Stimulated activated CD4-positive, alpha-beta T cell treated with anti-CD3 and anti-CD28 coated beads, Interleukin-15, amount 100 ng/mL, for 48 hours (primary cell): ENCODE data around the gene BLOC1S5.
"Not testable (repeated sequence)": the region's sequence is repeated elsewhere in the genome, so short reads cannot be mapped to it uniquely, and the experiment has no call there.

ENCODE experiments used
- DNase-seq, 2 donors: peaks; one replicate each; pipeline ENCODE4 v3.0.0-alpha.2; 2020; ENCODE audit warnings: low read depth in 2 of 2

BLOC1S5 gene

GRCh38 chr6:8082572-8082953, 18.4 kb upstream of the BLOC1S5 start:
- no peak for DNase-seq

GRCh38 chr6:8080362-8081151, 16.4 kb upstream of the BLOC1S5 start:
- no peak for DNase-seq

GRCh38 chr6:8079126-8079525, 14.9 kb upstream of the BLOC1S5 start:
- no peak for DNase-seq

- no peak for DNase-seq
Observed at GRCh38 chr6:8077991-8078390, 13.8 kb upstream of the BLOC1S5 start.

GRCh38 chr6:8075704-8076103, 11.5 kb upstream of the BLOC1S5 start:
- DNase-seq, result no peak

DNA sequence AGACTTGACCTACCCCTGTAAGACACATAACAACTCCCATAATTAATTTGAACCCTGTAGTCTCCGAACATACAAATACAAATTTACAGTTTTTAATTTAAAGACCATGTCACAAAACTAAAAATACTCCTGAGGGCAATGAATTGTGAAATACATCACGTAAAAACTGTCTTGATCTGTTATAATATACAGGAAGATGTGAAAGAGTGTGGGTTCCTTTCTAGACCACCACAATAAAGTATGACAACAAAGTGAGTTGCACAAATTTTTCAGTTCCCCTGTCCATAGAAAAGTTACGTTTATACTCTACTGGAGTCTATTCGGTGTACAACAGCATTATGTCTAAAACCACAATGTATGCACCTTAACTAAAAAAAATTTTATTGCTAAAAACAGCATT, 11.0 kb upstream of the BLOC1S5 start:
- DNase-seq, result no peak

DNA sequence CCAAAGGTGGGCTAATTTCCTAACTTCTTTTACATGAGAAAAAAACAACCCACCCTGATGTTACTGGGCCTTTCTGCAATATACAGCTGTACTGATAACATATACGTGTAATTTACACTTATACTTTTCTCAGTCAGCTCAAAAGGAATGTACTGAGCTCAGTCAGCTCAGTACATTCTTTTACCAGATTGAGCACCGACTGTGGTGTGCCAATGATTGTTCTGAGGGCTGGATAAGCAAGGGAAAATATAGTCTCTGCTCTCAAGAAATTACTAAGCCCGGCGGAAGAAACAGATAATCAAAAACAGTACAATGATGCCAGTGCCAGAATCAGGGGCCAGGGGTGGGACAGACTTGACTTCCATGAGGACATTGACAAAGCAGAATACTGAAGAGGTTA, 10.0 kb upstream of the BLOC1S5 start:
- no peak for DNase-seq

DNA sequence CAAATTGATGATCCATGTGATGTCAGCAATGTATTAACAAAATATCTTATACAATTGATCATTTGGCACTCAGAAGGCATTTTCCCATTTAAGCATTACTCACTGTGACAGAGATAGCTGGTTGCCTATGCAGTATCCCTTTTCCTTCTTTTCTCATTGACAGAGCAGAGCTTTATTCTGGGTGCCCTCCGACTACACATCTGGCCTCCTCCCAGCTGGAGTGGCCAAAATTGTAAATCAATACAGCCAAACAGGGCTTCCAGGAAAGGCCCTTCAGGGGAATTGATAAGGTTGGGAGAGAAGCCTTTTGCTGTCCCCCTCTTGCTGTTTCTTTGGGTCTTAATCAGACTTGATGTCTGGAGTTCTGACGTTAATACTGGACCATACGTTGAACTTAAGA, 9.6 kb upstream of the BLOC1S5 start:
- no peak for DNase-seq

GRCh38 chr6:8070718-8071117, 6.5 kb upstream of the BLOC1S5 start:
- no peak for DNase-seq

- no peak for DNase-seq
Observed at GRCh38 chr6:8069631-8070284, 5.6 kb upstream of the BLOC1S5 start.

GRCh38 chr6:8069151-8069550, 5.0 kb upstream of the BLOC1S5 start:
- no peak for DNase-seq

DNA sequence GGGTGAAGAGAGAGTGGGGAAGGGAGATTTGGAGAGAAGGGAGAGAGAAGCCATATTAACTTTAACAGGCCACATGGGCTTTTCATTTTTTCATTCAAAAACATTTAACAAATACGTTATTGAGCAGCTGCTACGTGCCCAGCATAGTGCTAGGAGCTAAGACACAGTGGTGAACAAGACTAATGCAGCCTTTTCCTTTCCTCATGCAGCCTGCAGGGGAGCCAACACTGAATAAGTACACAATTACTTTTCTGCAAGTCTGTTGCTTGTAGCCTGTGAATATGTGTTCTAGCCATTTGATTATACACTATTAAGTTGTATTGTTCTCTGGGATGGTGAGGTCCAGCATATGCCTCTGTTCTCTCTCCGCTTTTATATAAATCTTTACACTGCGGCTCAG, 1.9 kb upstream of the BLOC1S5 start:
- DNase-seq, result no peak

GRCh38 chr6:8065519-8065911, 1.3 kb upstream of the BLOC1S5 start:
- peak; percentile 17 to 22 for DNase-seq

GRCh38 chr6:8064638-8065518, 689 bp upstream of the BLOC1S5 start:
- no peak for DNase-seq

GRCh38 chr6:8061736-8062135, 2.5 kb downstream of the BLOC1S5 start:
- no peak for DNase-seq

DNA sequence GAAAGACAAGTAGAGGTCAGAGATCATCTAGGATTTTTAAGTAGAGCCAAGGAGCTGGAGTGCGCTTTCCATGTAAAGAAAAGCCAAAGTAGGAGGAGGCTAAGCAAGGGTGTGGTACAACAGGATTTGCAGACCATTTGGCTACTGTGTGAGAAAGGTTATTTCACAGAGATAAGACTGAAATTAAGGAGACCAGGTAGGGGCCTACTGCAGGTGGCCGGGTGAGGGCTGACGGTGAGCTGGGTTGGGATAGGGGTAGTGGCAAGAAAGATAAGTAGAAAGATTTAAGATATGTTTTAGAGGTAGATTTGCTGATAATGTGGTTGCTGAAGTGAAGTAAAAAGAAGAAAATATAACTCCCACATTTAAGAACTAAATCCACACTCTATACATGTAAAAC, 3.8 kb downstream of the BLOC1S5 start:
- DNase-seq, result no peak

DNA sequence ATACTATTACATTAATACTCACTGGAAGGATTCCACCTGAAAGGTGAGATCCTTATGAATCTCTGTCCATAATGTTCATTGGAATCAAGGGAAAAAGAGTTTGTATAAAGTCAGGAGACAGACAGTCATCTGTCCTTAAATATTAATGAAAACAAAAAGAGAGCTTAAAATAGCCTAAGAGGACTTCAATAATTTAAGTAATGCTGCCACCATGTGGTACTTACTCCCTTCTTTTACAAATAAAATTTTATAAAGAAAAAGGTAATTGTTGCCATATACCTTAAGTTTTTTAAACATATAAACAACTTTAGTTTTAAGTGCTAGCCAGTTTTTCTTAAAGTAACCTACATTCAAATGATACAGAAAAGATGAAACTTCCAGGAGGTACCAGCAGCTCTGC, 5.1 kb downstream of the BLOC1S5 start:
- no peak for DNase-seq

GRCh38 chr6:8057793-8058192, 6.4 kb downstream of the BLOC1S5 start:
- no peak for DNase-seq

DNA sequence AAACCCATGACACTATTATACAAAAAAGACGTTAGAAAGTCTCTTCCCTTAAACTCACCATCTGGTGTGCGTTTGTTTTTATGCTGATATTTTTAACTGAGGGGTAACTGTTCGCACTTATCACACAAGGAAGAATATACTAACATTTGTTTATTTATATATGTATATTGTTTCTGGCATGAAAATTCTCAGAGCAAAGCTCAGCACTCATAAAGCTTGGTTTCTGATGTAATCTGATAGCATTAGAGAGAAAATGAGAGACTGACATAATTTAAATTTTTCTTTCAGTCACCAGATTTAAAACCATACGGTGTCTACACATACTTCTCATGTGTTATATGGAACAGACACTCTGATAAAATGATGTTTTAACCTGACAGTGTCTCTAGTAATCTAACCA, 6.9 kb downstream of the BLOC1S5 start:
- DNase-seq, result no peak

DNA sequence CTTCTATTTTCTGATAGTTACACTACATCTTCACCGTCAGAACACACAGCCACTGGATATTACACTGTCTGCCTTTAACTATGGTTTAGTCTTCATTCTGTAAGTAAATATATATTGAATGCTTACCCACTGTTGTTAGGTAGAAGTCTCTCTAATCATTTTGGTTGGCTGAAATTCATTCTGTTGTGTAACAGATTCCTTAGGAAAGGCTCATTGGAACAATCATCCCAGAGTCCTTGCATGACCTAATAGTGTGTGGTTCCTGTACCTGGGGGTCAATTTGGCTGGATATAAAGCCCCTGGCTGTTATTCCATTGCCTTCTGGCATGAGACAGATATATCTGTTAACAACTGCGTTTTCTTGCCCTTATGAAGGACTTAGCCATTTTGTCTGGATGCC, 9.9 kb downstream of the BLOC1S5 start:
- no peak for DNase-seq

- no peak for DNase-seq
Observed at GRCh38 chr6:8047541-8048292, 16.5 kb downstream of the BLOC1S5 start.

DNA sequence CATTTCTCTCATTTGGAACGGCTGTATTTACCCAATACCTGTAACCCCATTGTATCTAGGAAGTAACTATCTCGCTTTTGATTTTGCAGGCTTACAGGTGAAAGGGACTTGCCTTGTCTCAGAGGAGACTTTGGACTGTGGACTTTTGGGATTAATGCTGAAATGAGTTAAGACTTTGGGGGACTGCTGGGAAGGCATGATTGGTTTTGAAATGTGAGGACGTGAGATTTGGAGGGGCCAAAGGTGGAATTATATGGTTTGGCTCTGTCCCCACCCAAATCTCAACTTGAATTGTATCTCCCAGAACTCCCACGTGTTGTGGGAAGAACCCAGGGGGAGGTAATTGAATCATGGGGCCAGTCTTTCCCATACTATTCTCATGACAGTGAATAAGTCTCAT, 18.4 kb downstream of the BLOC1S5 start:
- DNase-seq, result not testable (repeated sequence)
